Activated effector memory CD4-positive, alpha-beta T cell treated with anti-CD3 and anti-CD28 coated beads, Interleukin-2, amount 50 U/mL, for 16 hours (primary cell): Measurements from ENCODE around the gene CCDC187.
"Not testable (repeated sequence)": the region's sequence is repeated elsewhere in the genome, so short reads cannot be mapped to it uniquely, and the experiment has no call there.

Experiments
- DNase-seq: peaks from one replicate; pipeline ENCODE4 v3.0.0-alpha.2; 2020

The CCDC187 gene

DNA sequence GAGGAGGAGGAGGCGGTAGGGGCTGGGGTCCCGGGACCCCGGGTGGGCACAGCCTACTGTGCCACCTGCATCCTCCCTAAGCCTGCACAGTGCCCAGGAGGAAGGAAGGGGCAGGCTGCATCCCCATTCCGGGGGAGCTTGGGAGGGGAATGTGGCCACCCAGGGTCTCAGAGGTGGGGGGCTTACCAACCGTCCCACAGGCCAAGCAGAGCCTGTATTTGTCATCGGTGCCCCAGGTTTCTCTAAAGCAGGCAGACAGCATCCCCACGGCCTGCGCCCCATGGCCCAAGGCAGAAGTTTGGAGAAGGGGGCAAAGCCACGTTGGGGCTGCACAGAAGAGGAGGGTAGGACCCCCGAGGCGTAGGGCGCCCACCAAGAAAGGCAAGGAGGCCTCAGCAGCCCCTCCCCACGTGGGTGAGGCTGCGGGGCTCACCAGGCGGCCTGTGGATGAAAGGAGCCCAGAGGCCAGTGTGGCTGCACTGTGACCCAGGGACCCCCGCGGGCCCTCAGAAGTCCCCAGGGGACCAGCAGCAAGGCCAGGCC is 22.9 kb upstream of the CCDC187 start:
- DNase-seq, result no peak

DNA sequence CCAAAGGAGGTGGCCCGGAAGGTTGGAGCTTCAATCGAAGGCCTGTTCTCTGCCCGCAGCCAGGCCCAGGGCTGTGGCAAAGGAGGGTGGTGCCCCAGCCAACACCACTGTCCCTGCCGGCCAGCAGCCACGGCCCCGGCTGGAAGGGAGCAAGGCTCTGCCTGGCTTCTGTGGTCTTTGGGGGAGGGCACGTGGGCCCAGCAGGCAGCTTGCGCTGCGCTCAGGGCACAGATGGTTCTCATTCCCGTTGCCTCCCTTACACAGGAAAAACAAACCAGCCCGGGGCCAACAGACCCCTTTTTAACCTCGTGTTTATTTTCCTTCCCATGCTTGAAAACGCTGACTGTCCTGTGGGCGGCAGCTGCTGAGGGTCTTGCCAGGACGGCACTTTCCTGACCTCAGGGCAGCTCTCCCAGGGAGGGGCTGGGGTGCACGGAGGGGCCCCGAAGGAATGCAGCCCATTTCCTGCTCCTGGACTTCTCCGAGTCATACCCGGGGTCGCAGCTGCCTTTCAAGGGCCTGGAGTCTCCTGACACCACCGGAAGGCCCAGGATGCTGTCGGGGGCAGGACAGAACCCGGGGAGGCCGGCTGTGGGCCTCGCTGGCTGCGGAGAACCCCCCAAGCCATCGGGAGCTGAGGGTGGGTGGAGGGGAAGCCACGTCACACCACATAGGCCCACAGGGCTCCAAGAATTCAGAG is 22.3 kb upstream of the CCDC187 start:
- DNase-seq, result no peak

DNA sequence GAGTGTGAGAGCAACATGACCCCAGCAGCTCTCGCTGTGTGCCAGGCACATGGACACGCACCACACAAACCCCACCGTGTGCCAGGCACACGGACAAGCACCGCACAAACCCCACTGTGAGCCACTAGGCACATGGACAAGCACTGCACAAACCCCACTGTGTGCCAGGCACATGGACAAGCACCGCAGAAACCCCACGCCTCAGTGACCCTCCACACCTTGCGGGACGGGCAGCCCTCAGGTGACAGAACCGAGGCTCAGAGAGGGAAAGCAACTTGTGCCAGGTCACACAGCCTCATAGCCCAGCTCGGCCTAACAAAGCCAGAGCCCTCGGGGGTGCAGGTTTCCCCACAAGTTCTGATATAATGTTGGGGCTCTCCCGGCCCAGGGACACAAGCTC is 21.5 kb upstream of the CCDC187 start:
- no peak for DNase-seq

DNA sequence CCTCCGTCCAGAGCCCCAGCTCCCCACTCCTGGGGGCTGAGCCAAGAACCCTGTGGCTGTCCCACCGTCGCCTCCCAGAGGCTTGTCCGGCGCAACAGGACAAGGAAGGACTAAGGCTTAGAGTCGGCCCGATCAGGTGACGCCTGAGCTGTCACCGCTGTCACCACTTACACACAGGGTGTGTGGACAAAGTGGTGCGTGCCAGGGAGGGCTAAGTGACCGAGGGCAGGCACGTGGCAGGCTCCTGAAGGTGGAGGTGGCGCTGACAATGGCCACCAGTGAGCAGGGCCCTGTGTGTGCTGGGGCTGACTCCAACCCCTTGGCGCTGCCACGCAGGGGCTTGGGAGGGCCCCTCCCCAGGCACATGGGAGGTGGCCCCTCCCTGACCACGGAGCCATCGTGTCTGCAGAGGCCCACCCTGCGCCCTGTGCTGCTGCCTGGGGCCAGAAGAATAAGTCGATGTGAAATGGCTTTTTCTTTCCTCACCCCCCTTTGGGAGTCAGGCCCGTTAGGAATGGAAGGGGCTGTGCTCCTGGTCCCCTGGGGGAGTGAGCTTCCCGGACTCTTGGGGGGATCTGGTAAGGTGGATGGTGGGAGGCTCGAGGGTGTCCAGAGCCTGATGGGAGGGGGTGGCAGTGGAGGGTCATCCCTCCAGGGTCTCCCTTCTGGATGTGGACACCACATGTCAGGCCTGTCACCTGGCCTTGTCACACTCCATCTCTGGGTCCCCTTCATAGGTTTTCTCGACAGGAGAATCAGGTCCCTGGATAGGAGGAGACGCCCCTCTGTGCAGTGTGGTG is 20.8 kb upstream of the CCDC187 start:
- DNase-seq, result no peak

DNA sequence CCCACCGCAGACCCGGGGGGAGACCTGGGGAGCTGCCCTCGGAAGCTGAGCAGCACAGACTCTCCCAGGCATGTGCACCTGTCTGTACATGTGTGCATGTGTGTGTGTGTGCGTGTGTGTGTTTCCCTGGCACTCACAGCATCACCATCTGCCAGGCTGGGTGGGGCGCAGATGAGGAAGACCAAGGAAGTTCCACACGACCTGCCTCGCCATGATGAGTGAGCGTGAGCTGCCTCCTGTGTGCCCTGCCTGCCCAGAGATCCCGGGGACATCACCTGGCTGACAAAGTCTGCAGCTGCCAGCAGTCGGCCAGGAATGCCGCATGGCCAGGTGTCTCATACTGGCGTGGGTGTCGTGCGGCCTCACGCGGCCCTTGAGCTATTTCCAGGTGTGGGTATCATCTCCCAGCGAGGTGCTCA is 19.5 kb upstream of the CCDC187 start:
- no peak for DNase-seq

DNA sequence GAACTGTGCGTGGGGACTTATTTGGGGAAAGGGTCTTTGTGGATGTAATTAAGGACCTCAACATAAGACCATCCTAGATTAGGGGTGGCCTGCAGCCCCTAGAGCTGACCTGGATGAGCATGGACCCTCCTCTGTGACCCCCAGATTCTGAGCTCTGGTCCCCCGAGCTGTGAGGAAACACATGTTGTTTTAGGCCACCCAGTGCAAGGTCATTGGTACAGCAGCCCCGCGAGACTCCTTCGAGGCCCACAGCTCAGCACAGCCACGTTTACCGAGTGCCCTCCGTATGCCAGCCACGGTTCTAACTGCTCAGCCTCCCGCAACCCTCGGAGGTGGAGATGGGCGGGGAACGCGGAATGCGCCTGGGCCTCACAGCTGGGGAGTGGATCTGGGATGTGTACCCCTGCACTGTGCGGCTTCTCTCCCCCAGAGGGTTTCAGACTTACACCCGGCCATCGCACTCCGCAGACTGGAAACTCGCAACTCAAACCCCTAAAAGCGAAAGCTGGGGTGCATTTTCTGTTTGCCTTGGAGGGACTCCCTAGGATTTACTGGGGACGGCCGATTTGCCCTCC is 18.9 kb upstream of the CCDC187 start:
- no peak for DNase-seq

DNA sequence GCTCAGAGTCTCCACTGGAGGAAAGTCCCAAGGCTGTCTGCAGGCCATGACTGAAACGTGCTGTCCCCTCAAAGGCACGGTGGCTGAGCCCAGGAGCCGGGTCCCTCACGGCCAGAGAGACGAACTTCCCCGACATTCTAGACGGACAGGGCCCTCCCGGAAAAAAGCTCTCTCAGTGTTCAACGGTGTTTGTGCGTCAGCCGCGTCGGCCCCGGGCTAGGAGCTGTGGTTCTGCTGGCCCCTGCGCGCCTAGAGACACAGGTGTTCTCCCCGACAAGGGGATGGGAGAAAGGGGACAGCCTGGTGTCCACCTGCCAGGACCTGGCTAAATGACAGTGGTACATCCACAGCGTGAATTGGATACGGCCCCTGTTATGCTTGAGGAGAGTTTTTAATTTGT is 17.7 kb upstream of the CCDC187 start:
- no peak for DNase-seq

DNA sequence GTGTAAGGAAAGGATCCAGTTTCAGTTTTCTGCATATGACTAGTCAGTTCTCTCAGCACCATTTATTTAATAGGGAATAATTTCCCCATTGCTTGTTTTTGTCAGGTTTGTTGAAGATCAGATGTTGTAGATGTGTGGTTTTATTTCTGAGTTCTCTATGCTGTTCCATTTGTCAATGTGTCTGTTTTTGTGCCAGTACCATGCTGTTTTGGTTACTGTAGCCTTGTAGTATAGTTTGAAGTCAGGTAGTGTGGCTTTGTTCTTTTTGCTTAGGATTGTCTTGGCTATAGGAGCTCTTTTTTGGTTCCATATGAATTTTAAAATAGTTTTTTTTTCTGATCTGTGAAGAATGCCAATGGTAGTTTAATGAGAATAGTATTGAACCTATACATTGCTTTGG is 17.1 kb upstream of the CCDC187 start:
- DNase-seq, result not testable (repeated sequence)

DNA sequence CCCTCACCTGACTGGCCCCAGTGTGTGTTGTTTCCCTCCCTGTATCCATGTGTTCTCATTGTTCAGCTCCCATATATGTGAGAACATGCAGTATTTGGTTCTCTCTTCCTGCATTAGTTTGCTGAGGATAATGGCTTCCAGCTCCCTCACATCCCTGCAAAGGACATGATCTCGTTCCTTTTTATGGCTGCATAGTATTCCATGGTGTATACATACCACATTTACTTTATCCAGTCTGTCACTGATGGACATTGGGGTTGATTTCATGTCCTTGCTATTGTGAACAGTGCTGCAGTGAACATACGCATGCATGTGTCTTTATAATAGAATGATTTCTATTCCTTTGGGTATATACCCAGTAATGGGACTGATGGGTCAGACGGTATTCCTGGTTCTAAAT is 16.1 kb upstream of the CCDC187 start:
- DNase-seq, result not testable (repeated sequence)

DNA sequence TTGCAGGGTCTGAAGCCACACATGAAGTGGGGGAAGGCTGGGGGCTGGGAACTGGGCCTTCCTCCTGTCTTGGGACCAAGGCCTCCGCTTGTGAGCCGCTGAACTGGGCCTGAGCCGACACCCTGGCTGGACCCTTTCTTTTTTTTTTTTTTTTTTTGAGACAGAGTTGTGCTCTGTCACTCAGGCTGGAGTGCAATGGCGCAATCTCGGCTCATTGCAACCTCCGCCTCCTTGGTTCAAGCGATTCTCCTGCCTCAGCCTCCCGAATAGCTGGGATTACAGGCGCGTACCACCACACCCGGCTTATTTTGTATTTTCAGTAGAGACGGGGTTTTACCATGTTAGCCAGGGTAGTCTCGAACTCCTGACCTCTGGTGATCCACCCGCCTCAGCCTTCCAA is 15.3 kb upstream of the CCDC187 start:
- DNase-seq, result not testable (repeated sequence)

DNA sequence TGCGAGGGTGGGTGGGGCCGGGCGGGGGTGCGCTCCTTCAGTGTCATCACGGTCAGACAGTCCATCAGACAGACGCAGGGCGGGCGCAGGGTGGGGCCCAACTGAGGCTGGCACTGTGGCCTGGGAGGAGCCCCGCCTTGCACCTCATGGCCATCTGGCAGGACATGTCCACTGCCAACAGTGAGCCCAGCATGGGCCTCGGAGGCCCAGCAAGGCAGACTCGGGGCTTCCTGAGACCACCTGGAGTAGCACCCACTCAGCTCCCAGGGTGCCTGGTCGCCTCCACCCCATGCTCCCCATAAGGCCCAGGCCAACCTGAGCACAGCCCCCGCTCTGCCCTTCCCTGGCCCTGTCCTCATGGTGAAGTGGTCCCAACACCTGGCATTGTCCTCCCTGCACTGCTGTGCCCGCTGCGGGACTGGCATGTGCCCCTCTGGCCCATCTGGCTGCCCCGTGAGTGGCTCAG is 14.9 kb upstream of the CCDC187 start:
- no peak for DNase-seq

DNA sequence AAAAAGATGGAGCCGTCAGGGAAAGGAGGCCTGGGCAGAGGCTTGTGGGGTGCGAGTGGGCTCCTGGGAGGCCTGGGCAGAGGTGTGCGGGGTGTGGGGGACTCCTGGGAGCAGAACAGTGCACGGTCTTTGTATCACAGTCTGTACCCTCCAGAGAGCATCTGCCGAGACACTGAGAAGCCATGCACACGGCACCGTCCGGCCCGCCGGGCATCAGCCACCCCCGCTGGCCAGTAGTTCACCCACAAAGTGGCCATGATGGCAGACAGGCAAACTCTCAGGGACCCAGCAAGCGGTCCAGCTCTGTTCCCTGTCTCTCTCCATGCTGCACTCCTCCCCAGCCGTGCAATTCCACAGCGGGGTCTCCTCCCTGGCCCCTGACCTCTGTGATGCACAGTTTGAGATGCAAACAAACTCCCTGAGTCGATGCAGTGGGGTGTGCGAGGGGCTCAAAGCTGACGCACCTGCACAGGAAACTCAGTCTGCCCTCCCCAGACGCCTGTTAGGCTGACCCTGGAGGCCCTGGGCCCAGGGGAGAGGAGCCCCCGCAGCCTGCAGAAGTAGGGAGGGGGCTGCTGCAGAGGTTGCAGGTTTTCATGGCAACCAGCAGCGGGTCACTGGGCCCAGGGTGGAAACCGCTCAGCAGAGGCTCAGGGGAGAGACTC is 14.3 kb upstream of the CCDC187 start:
- DNase-seq, result no peak

DNA sequence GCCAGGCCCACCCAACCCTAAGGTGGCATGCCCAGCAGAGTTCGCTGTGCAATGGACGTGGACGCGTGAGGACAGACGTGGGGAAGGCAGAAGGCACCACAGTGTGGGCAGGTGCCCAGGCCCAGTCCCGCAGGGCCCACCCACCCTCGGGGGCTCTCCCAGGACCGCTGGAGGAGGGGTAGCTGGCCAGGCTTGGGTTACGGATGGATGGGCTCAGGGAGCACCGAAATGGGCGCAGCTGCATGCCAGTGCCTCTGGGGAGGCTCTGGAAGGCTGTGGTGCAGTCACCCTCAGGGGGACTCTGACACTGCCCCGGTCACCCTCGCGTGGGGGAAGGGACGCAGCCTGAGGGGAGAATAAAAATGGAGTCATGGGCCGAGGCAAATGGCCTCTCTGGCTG is 13.8 kb upstream of the CCDC187 start:
- no peak for DNase-seq

DNA sequence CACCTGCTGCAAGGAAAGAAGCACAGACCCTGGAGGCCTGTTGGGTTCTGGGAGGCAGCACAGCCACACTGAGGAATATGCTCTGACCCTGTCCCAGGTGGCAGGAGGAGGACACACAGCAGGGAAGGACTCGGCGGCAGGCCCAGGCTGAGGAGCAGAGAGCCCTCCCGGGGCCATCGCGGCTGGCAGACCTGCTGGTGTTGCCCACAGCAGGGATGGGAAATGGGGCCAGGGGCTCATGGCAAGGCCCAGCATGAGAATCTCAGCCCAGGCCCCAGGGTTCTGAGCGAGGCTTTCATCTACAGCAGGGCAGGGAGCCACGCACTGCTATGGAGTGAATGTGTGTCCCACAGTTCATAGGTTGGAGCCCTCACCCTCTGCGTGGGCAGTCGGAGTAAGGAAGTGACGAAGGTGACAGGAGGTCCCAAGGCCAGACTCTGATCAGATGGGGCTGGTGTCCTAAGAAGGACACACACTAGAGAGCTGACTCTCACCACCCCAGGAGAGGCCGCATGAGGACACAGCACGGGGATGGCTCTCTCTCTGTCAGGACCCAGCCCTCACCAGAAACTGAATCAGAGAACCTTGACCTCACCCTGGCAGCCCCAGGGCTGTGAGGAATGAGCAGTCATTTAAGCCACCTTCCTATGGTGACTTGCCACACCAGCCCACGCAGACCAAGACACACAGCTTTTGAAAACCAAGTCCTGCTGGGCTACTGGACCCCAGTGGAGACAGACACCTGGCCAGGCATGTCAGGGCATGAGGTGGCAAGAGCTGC is 13.2 kb upstream of the CCDC187 start:
- DNase-seq, result no peak

DNA sequence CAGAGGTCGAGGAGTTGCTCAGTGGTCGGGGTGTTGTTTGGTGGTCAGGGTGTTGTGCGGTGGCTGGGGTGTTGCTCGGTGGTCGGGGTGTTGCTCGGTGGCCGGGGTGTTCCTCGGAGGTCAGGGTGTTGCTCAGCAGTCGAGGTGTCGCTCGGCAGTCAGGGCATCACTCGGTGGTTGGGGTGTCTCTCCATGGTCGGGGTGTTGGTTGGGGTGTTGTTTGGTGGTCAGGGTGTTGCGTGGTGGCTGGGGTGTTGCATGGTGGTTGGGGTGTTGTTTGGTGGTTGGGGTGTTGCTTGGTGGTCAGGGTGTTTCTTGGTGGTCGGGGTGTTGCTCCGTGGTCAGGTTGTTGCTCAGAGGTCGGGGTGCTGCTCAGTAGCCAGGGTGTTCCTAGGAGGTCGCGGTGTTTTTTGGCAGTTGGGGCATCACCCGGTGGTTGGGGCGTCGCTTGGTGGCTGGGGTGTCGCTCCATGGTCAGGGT is 12.4 kb upstream of the CCDC187 start:
- no peak for DNase-seq

DNA sequence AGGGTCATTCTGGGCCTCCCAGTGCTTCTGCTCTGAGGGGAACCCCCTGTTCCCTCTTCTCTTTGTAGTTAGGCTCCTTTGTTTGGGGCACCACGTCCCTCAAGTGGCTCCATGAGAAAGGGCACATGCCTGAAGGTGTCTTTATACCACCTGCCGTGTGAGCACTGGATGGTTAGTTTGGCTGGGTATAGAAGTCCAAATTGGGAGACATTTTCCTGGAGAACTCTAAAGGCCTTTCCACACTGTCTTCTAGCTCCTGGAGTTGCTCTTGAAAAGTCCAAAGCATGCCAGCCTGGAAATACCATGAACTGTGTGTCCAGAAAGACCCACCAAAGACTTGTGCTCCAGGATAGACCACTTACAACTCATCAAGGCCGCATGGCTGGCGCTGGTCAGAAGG is 11.1 kb upstream of the CCDC187 start:
- DNase-seq, result no peak

DNA sequence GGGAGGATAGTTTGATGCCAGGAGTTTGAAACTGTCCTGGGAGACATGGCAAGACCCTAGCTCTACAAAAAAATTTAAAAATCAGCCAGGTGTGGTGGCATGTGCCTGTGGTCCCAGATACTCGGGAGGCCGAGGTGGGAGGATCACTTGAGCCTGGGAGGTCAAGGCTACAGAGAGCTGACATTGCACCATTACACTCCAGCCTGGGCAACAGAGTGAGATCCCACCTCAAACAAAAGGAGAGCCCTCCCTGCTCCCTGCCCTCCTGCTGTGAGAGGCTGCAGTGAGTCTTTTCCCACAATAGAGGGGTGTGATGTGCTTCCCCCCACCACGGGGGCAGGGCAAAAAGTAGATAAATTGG is 10.1 kb upstream of the CCDC187 start:
- no peak for DNase-seq

DNA sequence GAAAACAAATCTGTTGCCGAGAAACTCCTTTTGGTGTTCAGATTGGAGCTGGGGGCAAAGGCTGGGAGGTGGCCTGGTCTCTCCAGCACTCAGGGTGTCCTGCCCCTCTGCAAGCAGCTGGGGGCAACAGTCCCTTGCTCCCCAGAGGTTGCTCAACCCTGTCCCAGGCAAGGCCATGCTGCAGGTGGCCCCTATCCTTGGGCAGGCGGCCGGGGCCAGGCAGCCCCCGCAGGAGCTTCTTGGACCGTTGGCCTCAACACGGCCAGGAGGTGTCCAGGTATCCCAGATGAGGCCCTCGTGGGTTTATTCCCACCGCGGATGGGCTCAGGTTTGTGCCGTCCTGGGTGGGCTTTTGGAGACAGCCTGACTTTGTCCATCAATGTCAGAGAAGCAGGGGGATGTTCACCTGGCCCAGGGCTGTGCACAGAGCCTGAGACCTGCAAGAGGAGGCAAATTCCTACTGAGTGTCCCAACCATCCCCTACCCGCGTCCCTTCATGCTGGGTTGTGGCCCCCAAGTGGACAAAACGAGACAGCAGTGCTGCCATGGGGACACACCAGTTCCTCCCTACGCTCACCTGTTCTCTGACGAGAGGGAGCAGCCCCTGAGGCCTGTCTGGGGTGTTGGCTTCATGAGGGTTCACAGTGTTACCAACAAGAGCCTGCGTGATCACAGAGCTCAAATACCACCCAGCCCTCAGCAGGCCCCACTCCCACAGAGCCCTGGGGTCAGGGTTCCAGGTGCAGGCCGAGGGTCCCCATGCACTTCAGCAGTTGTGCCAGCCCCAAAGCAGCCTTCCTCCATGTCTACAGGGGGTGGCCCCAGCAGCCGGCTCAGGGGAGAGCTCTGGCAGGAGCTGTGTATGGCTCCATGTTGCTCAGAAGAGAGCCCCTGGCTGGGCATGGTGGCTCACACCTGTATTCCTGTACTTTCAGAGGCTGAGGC is 9.5 kb upstream of the CCDC187 start:
- no peak for DNase-seq

DNA sequence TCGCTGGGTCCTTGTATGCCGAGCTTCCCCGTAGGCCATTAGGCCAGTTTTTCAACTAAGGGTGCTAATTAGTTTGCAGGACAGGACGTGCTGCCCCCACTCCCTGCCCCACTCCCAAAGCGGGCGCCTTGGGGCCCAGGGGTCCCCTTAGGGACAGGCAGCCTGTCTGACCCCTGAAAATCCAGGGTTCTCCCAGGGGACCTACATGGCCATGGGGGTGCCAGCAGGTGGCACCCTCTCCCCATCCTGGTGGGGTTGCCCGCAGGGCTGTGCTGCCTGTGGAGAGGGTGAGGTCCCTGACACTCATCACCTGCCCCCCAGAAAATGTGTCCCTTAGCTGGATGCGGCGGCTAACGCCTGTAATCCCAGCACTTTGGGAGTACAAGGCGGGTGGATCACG is 8.5 kb upstream of the CCDC187 start:
- peak; percentile 77 for DNase-seq

DNA sequence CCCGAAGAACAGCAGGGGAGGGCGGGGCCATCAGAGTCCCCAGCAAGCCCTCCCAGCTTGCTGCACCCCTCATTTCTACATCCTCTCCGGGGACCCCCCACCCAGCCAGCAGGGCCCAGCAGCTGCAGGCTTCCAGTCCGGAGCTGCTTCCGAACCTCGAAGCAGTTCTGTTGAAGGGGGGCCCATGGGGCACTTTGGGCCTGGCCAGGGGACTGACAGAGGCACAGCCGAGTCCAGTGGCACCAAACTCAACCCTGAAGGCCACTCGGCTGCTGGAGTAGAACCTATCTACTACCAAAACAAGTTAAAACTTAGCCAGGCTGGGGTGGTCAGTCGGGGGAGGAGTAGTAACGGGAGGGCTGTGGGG is 8.1 kb upstream of the CCDC187 start:
- no peak for DNase-seq
